Keratinocyte (primary cell): ENCODE data around the gene ATP8B1. TPM values are rescaled to one million over a fixed set of nuclear protein-coding genes. Genes with fewer than 3 reads are reported as not detected.

Experiments used
- DNase-seq: peaks from one replicate; pipeline ENCODE4 v3.0.0-alpha.2; 2011; ENCODE audit warnings: low read depth, missing footprints, low spot score
- FAIRE-seq: peaks from 2 replicates; lab custom pipeline; 2011; peaks lifted over from hg19 to GRCh38; lab: Jason Lieb, UNC
- H2AFZ ChIP-seq: 2 replicates; pipeline ENCODE4 v1.6.0; 2012; ENCODE audit warnings: low read length, control low read depth, inconsistent platforms; ENCODE audit not compliant: control insufficient read depth
- H3K27ac ChIP-seq: 2 replicates; pipeline ENCODE4 v1.5.1; 2011; ENCODE audit warnings: low read length; ENCODE audit not compliant: control insufficient read depth, insufficient read depth
- H3K27me3 ChIP-seq: 3 replicates; pipeline ENCODE4 v1.6.0; 2011; ENCODE audit warnings: low read length; ENCODE audit not compliant: control insufficient read depth, insufficient read depth; ENCODE audit errors: extremely low read depth
- H3K36me3 ChIP-seq, 2 experiments: 2 replicates in 1 of 2; 3 replicates in 1 of 2; pipeline ENCODE4 v1.5.1; 2011; ENCODE audit warnings: low read length in 2 of 2, mild to moderate bottlenecking in 1 of 2; ENCODE audit not compliant: control insufficient read depth in 2 of 2, insufficient read depth in 2 of 2; ENCODE audit errors: extremely low read depth in 1 of 2
- H3K4me1 ChIP-seq: 3 replicates; pipeline ENCODE4 v1.5.1; 2011; ENCODE audit warnings: low read length; ENCODE audit not compliant: control insufficient read depth, insufficient read depth; ENCODE audit errors: extremely low read depth
- H3K4me2 ChIP-seq: 3 replicates; pipeline ENCODE4 v1.6.0; 2011; ENCODE audit warnings: low read depth, low read length; ENCODE audit not compliant: control insufficient read depth, insufficient read depth; ENCODE audit errors: extremely low read depth
- H3K4me3 ChIP-seq, 3 experiments: fragments of 200-600 bp in 1 of 3; sonication (generic) in 1 of 3; 2 replicates in 2 of 3; 3 replicates in 1 of 3; pipeline ENCODE4 v1.5.1; 2011 to 2016; ENCODE audit warnings: low read length in 3 of 3, mild to moderate bottlenecking in 3 of 3, control low read depth in 2 of 3, inconsistent platforms in 1 of 3, low read depth in 1 of 3, mixed read lengths in 1 of 3, mixed run types in 1 of 3, moderate library complexity in 1 of 3; ENCODE audit not compliant: control insufficient read depth in 2 of 3, insufficient read depth in 2 of 3; ENCODE audit errors: extremely low read depth in 1 of 3
- H3K79me2 ChIP-seq: 2 replicates; pipeline ENCODE4 v1.6.0; 2012; ENCODE audit warnings: low read length; ENCODE audit not compliant: control insufficient read depth, insufficient read depth
- H3K9ac ChIP-seq: 3 replicates; pipeline ENCODE4 v1.6.0; 2011; ENCODE audit warnings: low read length; ENCODE audit not compliant: control insufficient read depth, insufficient read depth; ENCODE audit errors: extremely low read depth
- H3K9me1 ChIP-seq: 3 replicates; pipeline ENCODE4 v1.6.0; 2011; ENCODE audit warnings: low read length; ENCODE audit not compliant: control insufficient read depth, insufficient read depth; ENCODE audit errors: extremely low read depth
- H3K9me3 ChIP-seq: 2 replicates; pipeline ENCODE4 v1.5.1; 2012; ENCODE audit warnings: low read depth, low read length; ENCODE audit not compliant: control insufficient read depth
- H4K20me1 ChIP-seq: 3 replicates; pipeline ENCODE4 v1.6.0; 2011; ENCODE audit warnings: low read length; ENCODE audit not compliant: control insufficient read depth, insufficient read depth; ENCODE audit errors: extremely low read depth
- CTCF ChIP-seq, 3 experiments: IDR thresholded peaks in 1 of 3; conservative IDR thresholded peaks in 1 of 3; optimal IDR thresholded peaks in 1 of 3; 2 replicates in 2 of 3; 3 replicates in 1 of 3; pipeline versions ENCODE3 to v1.5.1; 2011; ENCODE audit warnings: low read length in 3 of 3, mild to moderate bottlenecking in 3 of 3, moderate library complexity in 2 of 3, control low read depth in 1 of 3, inconsistent platforms in 1 of 3; ENCODE audit not compliant: insufficient read depth in 2 of 3; ENCODE audit errors: extremely low read depth in 1 of 3
- EZH2 ChIP-seq: IDR thresholded peaks from one replicate; pipeline ENCODE4 v1.6.1; 2012; ENCODE audit warnings: inconsistent platforms, mild to moderate bottlenecking, low read length, moderate library complexity
- dilution Hi-C: fragments of 300-500 bp; cut with MboI; formaldehyde crosslinking; loops from one replicate; pipeline ENCODE4 v1.7.0; 2020; ENCODE audit warnings: low sequenced_read_pairs; ENCODE audit not compliant: extremely low pct_ligation_motif_present
- polyA plus RNA-seq, 5 experiments: library from polyadenylated mRNA; depleted of rRNA in 3 of 5; stranded (reverse) in 3 of 5; stranded (forward) in 1 of 5; unstranded in 1 of 5; fragments of >200 nt; gene quantifications; 1 replicate in 1 of 5; 2 replicates in 3 of 5; 3 replicates in 1 of 5; pipeline versions ENCODE4 v1.2.1 to v1.2.3, GENCODE V29; 2011 to 2012; ENCODE audit warnings: missing spikeins in 2 of 5, low read depth in 1 of 5, low replicate concordance in 1 of 5

The ATP8B1 gene
- polyA plus RNA-seq, 1 donor (not counting 4 experiments of a cell fraction or from before 2014, with no cell fraction given) = 20.4 TPM

GRCh38 chr18:57804557-57804956 is 1.4 kb upstream of the ATP8B1 start:
- peaks cover 34% of the 10 kb centered on the region for H3K4me1 ChIP-seq
- no peaks in the 10 kb centered on the region for H3K9me1 ChIP-seq
- no peak for FAIRE-seq
- no peak overlapping the region for H3K27ac ChIP-seq
- H2AFZ ChIP-seq = no peak overlapping the region
- dilution Hi-C loops = no loop called here
- no peak for DNase-seq
- H3K9me3 ChIP-seq = no peaks in the 10 kb centered on the region
- no peak overlapping the region for H3K4me3 ChIP-seq
- no peak overlapping the region for H3K4me2 ChIP-seq
- no peaks in the 10 kb centered on the region for H3K36me3 ChIP-seq
- TF ChIP-seq EZH2 = no peak
- H3K9ac ChIP-seq = no peak overlapping the region
- H3K27me3 ChIP-seq = no peaks in the 10 kb centered on the region
- no peaks in the 10 kb centered on the region for H4K20me1 ChIP-seq
- peaks cover 15% of the 10 kb centered on the region for H3K79me2 ChIP-seq

DNA sequence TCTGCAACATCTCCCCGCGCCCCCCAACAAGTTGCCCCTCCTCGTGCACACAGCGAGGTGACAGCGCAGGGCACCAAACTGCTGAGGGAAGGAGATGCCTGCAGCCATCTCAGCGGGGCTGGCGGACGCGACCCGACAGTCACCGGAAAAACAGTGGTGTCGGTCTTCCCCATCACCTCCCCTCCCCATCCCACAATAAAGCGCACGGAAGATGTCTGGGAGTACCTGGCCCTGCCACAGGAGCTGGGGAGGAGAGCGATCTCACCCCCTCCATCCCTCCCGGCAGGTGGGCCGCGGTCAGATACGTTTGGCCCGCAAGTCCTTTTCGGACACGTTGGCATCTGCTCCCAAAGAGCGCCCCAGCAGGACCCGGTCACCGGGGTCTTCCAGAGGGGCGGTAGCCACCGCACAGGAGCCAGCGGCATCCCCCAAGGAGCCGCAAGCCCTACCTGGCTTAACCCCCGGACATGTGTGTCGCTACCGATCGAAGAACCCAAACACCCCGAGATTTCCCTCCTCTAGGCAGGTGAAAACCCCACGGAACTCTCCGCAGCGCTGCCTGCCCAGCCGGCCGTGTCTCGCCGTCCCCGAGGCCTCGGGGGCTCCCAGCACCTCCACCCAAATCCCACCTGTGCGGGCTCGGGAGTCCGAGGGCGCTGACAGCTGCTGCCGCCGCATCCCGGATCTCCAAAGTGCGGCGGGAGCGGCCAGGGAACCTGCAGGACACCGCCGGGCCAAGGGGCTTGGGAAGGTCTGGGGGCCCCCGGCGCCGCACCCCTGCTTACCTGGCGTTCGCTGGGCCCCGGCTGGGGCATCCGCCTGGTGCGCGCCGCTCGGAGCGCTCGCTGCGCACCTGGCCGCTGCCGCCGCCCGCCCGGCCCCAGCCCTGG is 657 bp downstream of the ATP8B1 start:
- FAIRE-seq = no peak
- no peaks in the 10 kb centered on the region for H3K27me3 ChIP-seq
- H3K9me1 ChIP-seq = no peaks in the 10 kb centered on the region
- no peaks in the 10 kb centered on the region for H4K20me1 ChIP-seq
- H3K36me3 ChIP-seq = no peaks in the 10 kb centered on the region
- H3K4me1 ChIP-seq = peaks cover 18% of the 10 kb centered on the region
- no peaks in the 10 kb centered on the region for H3K9me3 ChIP-seq
- peak overlapping the region; percentile 72 for H3K9ac ChIP-seq
- DNase-seq = no peak
- dilution Hi-C loops = no loop called here
- peaks cover 24% of the 10 kb centered on the region for H3K79me2 ChIP-seq
- H3K4me2 ChIP-seq = peak overlapping the region; percentile 89
- TF ChIP-seq CTCF (optimal IDR thresholded peaks at IDR 0.05 in 1 of 3, IDR thresholded peaks at IDR 0.05 in 1 of 3, conservative IDR thresholded peaks at IDR 0.05 in 1 of 3; ENCODE audit: extremely low read depth in 1 of 3, insufficient read depth in 2 of 3, low read length in 3 of 3) (no peak), EZH2 (no peak)
- H3K4me3 ChIP-seq = peak overlapping the region; percentile 74 to 86 (median 84)
- peak overlapping the region; percentile 25 for H3K27ac ChIP-seq
- peak overlapping the region; percentile 64 for H2AFZ ChIP-seq
